Germinal center (tissue), 1 donor: Measurements from ENCODE around the gene CCDC178.
A peak's percentile ranks its signal among the peaks of the same experiment; 100 is the strongest.

Experiments used
- DNase-seq: peaks from one replicate; pipeline ENCODE4 v3.0.0; 2012; ENCODE audit warnings: mixed read lengths, low spot score

Gene CCDC178

DNA sequence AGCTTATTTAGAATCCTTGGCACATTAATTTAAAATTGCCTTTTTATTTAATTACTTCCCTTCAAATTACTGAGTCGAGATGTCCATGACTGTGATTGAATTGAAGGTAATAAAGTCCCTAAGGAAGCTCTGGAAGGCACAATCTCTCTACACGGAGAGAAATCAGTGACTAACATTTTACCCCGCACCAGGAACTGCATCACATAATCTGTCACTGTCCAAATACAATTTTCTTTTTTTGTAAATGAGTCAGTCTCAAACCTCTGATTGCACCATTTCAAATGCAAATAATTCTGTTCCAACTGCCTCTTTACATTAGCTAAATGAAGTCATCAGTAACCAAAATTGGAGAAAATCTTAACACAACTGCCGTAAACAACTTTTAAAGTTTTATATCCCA is 311.9 kb downstream of the CCDC178 start:
- no peak for DNase-seq

DNA sequence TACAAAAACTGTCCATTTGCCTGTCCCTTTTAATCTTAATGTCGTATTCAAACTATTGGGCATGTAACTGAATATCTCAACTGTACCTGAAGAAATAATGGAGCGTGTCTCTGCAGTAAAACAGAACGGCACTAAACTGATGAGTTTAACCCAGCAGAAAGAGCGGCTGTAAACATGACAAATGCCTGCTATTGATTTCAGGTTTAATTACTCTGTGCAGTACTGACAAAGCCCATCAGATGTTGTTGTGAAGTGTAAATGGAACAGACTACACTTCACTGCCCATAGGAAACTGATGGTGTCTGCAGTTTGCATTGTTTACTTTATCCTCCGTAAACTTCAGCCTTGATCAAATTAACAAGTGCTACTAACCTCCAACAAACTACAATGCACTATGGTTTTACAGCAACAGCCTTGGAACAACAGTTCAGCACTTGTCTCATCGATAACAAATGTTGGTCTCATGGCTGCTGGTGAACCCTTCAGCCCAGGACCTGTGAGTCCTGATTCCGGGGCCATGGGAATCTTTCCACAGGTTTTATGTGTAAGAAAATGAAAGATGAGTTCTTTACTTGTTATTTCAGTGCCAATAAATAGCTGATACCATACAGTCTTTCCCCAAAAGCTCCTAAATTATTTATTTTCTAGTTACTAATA is 316.5 kb downstream of the CCDC178 start:
- no peak for DNase-seq

DNA sequence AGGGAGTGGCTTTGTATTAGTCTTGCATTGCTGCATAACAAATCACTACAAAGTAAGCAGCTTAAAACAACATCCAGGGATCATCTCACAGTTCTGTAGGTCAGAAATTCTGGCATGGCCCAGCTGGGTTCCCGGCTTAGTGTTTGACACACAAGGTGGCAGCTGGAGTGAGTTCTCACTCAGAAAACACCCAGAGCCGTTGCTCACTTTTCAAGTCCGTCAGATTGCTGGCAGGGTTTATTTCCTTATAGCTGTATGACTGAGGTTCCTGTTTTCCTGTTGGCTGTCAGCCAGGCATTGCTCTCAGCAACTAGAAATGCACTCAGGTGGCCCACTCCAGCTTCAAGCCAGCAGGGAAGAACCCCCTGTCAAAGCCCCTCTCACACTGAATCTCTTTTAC is 324.1 kb downstream of the CCDC178 start:
- no peak for DNase-seq

DNA sequence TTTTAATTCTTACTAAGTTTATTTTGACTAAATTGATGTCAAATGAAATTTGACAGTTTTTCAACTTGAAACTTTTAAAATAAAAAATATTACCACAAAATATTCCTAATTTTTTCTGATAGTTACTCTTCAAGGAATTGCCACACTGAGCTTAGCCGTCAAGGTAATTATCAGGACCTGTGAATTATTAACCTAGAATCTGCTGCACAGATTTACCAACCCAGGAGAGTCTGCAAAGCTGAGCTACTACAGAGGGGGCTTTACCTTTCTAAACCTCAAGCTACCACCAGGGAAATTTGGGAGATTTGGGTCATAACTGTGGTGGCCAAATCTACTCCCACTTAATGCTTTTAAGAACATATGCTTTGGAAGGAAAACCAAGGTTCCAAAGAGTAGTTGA is 324.6 kb downstream of the CCDC178 start:
- no peak for DNase-seq

DNA sequence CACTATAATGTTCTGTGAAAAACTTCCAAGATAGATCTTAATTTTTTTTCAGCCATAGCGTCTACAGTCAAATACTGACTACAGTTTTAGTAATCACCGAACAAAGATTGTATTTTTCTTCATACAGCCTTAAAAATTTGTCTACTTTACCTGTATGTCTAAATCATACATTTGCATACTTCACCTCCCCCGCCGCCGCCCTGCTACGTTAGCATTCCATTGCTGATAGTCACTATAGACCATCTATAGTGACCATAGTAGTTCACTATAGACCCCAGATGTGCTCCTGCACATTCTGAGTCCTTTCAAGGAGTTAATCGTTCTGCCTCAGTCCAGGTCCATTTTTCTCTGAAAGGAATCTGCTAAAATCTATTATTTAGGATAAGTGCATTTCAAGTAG is 325.0 kb downstream of the CCDC178 start:
- DNase-seq = no peak

GRCh38 chr18:33114749-33115148 is 325.8 kb downstream of the CCDC178 start:
- no peak for DNase-seq

DNA sequence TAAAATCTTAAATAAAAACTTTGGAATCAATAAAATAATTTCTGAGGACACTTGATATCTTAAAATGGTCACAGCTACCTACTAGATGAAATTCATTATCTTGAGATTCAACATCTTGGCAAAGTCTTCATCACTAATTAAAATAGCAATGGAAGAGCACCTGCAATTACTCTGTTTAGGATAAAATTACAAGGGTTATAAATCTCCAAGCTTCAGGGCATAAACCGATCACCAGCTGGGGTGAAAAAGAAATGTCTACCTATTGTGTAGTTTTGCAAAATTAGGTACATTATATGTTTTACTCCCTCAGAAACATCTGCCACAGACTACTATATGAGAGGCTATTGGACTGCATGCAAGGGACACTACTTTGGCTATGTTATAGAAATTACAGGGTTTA is 327.1 kb downstream of the CCDC178 start:
- DNase-seq = no peak

- DNase-seq = no peak
Observed at GRCh38 chr18:33107511-33107910, 333.0 kb downstream of the CCDC178 start.

DNA sequence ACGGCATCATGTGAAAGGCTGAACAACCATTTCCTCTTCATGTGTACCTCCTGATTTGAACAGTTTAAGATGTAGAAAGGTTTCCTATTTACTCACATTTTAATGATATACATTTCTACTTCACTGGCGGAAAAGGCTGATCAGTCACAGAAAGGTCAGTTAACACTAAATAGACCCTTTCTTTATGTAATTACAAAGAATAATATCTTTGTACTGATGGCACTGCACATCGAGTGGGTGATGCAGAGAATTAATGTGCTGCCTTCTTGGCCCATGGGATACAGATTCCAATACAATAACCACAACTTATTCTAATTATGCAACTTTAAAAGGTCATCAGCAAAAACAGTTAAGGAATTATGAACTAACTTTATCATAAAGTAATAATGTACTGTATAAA is 339.2 kb downstream of the CCDC178 start:
- no peak for DNase-seq

GRCh38 chr18:33099626-33100025 is 340.9 kb downstream of the CCDC178 start:
- no peak for DNase-seq

DNA sequence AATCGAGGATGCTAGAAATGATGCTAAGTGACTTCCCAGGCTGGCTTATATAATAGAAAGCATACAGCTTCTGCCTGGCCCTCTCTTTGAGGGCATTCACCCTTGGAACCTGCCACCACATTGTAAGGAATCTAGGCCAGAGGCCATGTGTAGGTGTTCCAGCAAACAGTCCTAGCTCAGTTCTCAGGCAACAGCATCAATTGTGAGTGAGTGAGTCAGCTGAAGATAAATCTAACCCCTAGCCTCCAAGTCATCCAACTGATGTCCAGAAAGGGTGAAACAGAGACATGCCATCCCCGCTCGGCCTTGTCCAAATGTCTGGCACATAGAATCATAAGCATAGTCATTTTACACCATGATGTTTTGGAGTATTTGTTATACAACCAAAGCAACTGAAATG is 343.4 kb downstream of the CCDC178 start:
- DNase-seq = no peak

- DNase-seq = no peak
Observed at GRCh38 chr18:33090461-33090860, 350.1 kb downstream of the CCDC178 start.

GRCh38 chr18:33076601-33077000 is 363.9 kb downstream of the CCDC178 start:
- DNase-seq = no peak

GRCh38 chr18:33074125-33074524 is 366.4 kb downstream of the CCDC178 start:
- no peak for DNase-seq

- no peak for DNase-seq
Observed at GRCh38 chr18:33062834-33063364, 377.6 kb downstream of the CCDC178 start.

DNA sequence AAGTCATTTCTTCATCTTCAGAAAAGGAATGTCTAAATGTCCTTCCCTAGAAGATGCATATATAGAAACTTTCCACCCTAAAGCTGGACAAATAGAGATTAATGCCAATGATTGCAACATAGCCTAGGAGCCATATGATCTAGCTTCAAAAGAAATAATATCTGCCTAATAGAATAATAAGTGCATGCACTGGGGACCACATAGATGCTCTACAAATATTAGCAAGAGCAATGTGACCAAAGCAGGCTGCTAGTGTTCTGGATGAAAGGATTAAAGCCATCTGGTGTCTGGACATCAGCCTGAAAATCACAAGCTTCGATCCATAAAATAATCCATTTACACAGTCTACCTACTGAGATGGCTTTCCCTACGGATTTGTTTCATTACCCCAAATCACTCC is 387.6 kb downstream of the CCDC178 start:
- no peak for DNase-seq

DNA sequence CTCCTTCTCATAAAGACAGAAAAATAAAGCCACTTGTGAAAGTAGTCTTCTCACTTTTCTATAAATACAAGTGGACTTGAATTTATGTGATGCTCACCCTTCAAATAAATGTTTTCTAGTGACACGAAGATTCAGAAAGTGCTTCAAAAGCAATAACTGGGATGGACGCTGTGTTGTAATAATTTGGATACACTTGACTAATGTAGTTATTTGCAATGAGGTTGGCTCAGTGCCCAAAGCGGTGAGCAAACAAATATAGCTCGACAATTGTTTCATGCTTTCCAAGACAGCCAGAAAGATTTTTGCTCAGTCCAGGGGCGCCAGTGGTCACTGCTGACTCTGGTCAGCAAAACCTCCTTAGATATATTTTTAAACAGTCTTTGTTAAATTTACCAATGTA is 389.1 kb downstream of the CCDC178 start:
- no peak for DNase-seq

DNA sequence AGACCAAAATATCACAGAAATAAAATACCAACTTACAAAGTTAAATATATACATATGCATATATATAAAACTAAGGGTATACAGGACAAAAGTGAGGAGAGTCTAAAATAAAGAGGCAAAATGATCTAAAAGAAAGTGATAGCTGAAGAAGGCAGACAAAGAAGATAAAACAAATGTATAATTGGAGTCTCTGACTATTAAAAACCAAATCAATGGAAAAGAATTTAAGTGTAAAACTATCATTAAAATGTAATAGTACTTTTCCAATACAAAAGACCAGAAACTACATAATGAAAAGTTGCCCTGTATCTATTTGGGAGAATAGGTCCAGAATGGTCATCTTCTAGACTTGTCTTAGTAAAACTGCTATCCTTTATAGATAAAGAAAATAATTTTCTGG is 400.3 kb downstream of the CCDC178 start:
- DNase-seq = no peak

DNA sequence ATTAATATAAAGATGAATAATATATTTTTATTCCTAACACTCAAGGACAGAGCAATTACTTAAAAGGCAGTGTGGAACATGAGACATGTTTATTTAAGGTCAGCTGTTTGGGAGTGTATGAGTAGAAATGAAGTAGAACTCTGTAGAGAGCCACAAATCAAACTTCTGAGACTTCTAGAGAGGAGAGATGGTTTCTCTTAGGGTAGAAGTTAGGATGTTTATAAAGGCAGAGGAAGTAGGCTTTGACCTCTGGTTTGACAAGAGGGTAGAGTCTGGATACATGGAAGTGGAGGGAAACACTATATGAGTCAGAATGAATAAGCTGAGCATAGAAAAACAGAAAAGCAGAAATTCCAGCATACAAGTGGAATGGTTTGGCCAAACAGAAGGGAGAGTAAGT is 405.6 kb downstream of the CCDC178 start:
- DNase-seq = no peak

- no peak for DNase-seq
Observed at GRCh38 chr18:33034212-33034611, 406.3 kb downstream of the CCDC178 start.

DNA sequence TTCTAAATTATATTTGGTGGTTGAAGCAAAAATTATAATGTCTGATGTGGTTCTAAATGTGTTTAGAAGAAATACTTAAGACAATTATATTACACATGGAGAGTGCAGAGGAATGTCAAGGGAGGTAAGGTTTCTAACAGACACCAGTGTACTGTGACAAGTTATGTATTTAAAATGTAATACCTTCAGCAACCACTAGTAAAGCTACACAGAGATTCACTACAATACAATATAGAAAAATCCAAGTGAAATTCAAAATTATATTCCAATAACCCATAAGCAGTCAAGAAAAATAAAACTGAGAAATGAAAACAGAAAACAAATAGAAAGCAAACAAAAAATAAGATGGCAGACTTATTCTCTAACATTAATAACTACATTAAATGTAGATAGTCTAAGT is 418.2 kb downstream of the CCDC178 start:
- peak; percentile 5 for DNase-seq

GRCh38 chr18:33020877-33021276 is 419.6 kb downstream of the CCDC178 start:
- no peak for DNase-seq

GRCh38 chr18:33014060-33014796 is 426.3 kb downstream of the CCDC178 start:
- no peak for DNase-seq

DNA sequence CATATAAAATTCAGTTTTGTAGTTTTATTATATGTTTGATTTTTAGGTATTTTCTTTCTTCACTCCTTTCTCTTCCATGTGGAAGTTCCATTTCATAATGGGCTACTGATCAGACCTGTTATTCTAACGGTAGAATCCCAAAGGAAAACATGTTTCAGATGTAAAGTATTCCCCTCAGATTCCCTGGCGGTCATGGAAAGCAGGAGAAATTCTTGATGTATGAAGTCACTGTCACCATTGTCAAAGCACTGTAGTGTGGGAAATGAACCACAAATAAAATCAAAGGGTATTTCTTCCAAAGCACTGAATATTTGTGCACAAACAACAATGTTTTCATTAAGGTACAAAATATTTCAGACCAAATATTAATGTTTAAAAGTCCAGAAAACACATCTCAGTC is 430.4 kb downstream of the CCDC178 start:
- DNase-seq = no peak
